Mesendoderm (in vitro differentiated cells): ENCODE measurements around the gene TMPRSS2.

ENCODE experiments used
- DNase-seq: peaks from one replicate; pipeline ENCODE4 v3.0.0; 2013
- H2AK5ac ChIP-seq: 2 replicates; pipeline ENCODE4 v1.6.1; 2013; ENCODE audit warnings: low read length, inconsistent platforms
- H2BK120ac ChIP-seq: 2 replicates; pipeline ENCODE4 v1.6.1; 2013; ENCODE audit warnings: low read depth, mild to moderate bottlenecking, low read length, moderate library complexity, mixed read lengths
- H2BK15ac ChIP-seq: replicated peaks from 2 replicates; pipeline ENCODE4 v1.6.1; 2013; ENCODE audit warnings: low read depth, mild to moderate bottlenecking, moderate library complexity
- H2BK5ac ChIP-seq: 2 replicates; pipeline ENCODE4 v1.6.1; 2013; ENCODE audit warnings: low read length, inconsistent platforms
- H3K18ac ChIP-seq: 2 replicates; pipeline ENCODE4 v1.6.1; 2013; ENCODE audit warnings: mild to moderate bottlenecking, low read length, mixed read lengths
- H3K23ac ChIP-seq: one replicate; pipeline ENCODE4 v1.6.1; 2013; ENCODE audit warnings: low read length
- H3K27ac ChIP-seq: 2 replicates; pipeline ENCODE4 v1.5.1; 2013; ENCODE audit warnings: low read depth, mild to moderate bottlenecking, inconsistent platforms, low read length, moderate library complexity
- H3K27me3 ChIP-seq: 2 replicates; pipeline ENCODE4 v1.6.1; 2013; ENCODE audit warnings: low read length, control low read depth, mild to moderate bottlenecking, inconsistent platforms; ENCODE audit not compliant: insufficient read depth, poor library complexity
- H3K36me3 ChIP-seq: 2 replicates; pipeline ENCODE4 v1.6.1; 2013; ENCODE audit warnings: low read length, inconsistent platforms; ENCODE audit not compliant: control insufficient read depth, insufficient read depth
- H3K4ac ChIP-seq: one replicate; pipeline ENCODE4 v1.6.1; 2013; ENCODE audit warnings: low read depth, mild to moderate bottlenecking, low read length, moderate library complexity
- H3K4me1 ChIP-seq: 2 replicates; pipeline ENCODE4 v1.6.1; 2013; ENCODE audit warnings: low read depth, low read length, inconsistent platforms; ENCODE audit not compliant: control insufficient read depth
- H3K4me2 ChIP-seq: 2 replicates; pipeline ENCODE4 v1.6.1; 2013; ENCODE audit warnings: low read length
- H3K4me3 ChIP-seq: 2 replicates; pipeline ENCODE4 v1.5.1; 2013; ENCODE audit warnings: mild to moderate bottlenecking, low read length
- H3K56ac ChIP-seq: one replicate; pipeline ENCODE4 v1.6.1; 2013; ENCODE audit warnings: low read length
- H3K79me1 ChIP-seq: 2 replicates; pipeline ENCODE4 v1.6.1; 2013; ENCODE audit warnings: low read length, inconsistent platforms
- H3K79me2 ChIP-seq: 2 replicates; pipeline ENCODE4 v1.6.1; 2013; ENCODE audit warnings: mild to moderate bottlenecking, low read length; ENCODE audit not compliant: control insufficient read depth, insufficient read depth
- H3K9ac ChIP-seq: 2 replicates; pipeline ENCODE4 v1.6.1; 2013; ENCODE audit warnings: low read length, inconsistent platforms
- H4K5ac ChIP-seq: one replicate; pipeline ENCODE4 v1.6.1; 2013; ENCODE audit warnings: low read length
- H4K8ac ChIP-seq: one replicate; pipeline ENCODE4 v1.6.1; 2013; ENCODE audit warnings: low read depth, mild to moderate bottlenecking, control low read depth, low read length, moderate library complexity
- WGBS: extraction: QIAGEN DNeasy Blood & Tissue Kit; methylation state at CpG from one replicate; pipeline ENCODE4 v1.1.7; 2013; ENCODE audit warnings: low lambda C conversion rate, missing lambda C conversion rate; ENCODE audit not compliant: insufficient coverage; ENCODE audit errors: extremely low coverage; 5-methylcytosine and 5-hydroxymethylcytosine counted together

Gene TMPRSS2

DNA sequence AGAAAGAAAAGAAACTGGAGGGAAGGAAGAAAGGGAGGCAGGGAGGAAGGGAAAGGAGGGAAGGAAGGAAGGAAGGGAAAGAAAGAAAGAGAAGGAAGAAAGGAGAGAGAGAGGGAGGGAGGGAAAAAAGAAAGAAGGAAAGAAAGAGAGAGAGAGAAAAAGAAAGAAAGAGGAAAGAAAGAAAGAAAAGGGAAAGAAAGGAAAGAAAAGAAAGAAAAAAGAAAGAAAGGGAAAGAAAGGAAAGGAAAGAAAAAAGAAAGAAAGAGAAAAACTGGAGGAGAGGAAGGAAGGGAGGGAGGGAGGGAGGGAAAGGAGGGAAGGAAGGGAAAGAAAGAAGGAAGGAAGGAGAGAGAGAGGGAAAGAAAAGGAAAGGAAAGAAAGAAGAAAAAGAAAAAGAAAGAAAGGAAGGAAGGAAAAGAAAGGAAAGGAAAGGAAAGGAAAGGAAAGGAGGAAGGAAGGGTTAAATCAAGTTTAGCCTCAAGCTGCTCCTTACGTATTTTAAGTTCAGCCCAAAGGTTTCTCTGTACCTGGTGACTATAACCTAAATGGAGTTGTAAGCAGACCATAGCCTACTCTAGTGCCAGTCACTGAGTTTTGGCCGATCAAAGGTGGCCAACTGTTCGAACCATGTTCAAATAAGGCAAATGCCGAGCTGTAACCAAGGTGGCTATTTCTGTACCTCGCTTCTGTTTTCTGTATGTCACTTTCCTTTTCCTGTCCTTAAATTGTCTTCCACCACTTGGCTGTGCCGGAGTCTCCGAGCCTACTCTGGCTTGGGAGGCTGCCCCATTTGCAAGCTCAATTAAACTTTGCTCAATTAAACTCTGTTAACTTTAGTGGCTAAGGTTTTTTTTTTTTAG, 37.8 kb upstream of the TMPRSS2 start:
- Histone ChIP-seq H3K23ac (no peak overlapping the region), H3K4me3 (no peak overlapping the region), H3K4me1 (no peaks in the 10 kb centered on the region), H2AK5ac (no peak overlapping the region), H4K5ac (no peak overlapping the region), H2BK5ac (no peak overlapping the region), H3K4me2 (no peak overlapping the region), H2BK15ac (no peak overlapping the region), H3K79me2 (no peaks in the 10 kb centered on the region), H3K36me3 (no peaks in the 10 kb centered on the region), H4K8ac (no peak overlapping the region), H3K18ac (no peak overlapping the region), H3K9ac (no peak overlapping the region), H3K4ac (no peak overlapping the region), H3K27ac (no peak overlapping the region), H3K56ac (no peak overlapping the region), H3K27me3 (no peaks in the 10 kb centered on the region), H2BK120ac (no peak overlapping the region), H3K79me1 (no peaks in the 10 kb centered on the region)
- no peak for DNase-seq
- no CpG with 5 or more reads among the region's 7 CpGs for WGBS

DNA sequence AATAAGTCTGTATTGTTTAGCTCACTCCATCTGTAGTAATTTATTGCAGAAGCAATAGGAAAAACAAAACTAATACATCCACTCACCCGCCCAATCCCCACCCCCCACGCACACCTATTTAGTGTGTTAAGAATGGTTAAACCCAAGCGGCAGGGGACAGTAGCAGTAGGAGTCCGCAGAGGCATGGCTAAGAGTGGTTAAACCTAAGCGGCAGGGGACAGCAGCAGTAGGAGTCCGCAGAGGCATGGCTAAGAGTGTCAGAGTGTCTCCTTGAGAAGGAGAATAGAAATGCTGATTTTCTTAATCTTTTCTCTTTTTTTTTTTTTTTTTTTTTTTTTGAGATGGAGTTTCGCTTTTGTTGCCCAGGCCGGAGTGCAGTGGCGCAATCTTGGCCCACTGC, 34.8 kb upstream of the TMPRSS2 start:
- Histone ChIP-seq H3K56ac (no peak overlapping the region), H3K27ac (no peak overlapping the region), H2AK5ac (no peak overlapping the region), H3K36me3 (no peaks in the 10 kb centered on the region), H2BK120ac (no peak overlapping the region), H3K4me1 (no peaks in the 10 kb centered on the region), H3K9ac (no peak overlapping the region), H3K23ac (no peak overlapping the region), H4K5ac (no peak overlapping the region), H3K79me1 (no peaks in the 10 kb centered on the region), H3K79me2 (no peaks in the 10 kb centered on the region), H3K4me2 (no peak overlapping the region), H2BK5ac (no peak overlapping the region), H3K27me3 (no peaks in the 10 kb centered on the region), H3K4ac (no peak overlapping the region), H4K8ac (no peak overlapping the region), H2BK15ac (no peak overlapping the region), H3K4me3 (no peak overlapping the region), H3K18ac (no peak overlapping the region)
- no CpG with 5 or more reads among the region's 9 CpGs for WGBS
- DNase-seq: no peak

DNA sequence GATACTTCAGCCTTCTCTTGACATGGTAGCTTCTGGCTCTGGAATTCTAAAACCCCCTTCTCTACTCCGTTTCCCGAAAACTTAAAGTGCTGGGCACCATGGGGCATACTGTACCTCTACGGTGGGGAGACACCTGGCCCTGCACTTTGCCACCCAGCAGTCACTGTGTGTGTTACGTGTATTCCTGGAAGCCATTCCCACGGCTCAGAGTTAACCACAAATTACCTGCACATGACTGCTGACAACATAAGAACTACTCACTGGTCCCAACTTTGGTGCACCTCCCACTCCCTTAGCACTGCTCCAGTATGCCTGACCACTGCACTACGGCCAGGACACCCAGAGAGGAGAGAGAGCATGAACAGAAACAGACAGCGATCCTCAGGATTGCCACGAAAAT, 29.4 kb upstream of the TMPRSS2 start:
- WGBS: no CpG with 5 or more reads among the region's 8 CpGs
- no peak overlapping the region for H3K56ac ChIP-seq
- no peak for DNase-seq
- H3K27me3 ChIP-seq: no peaks in the 10 kb centered on the region
- no peak overlapping the region for H3K4me2 ChIP-seq
- H2BK5ac ChIP-seq: no peak overlapping the region
- H3K4ac ChIP-seq: no peak overlapping the region
- H3K36me3 ChIP-seq: no peaks in the 10 kb centered on the region
- H3K27ac ChIP-seq: no peak overlapping the region
- H3K23ac ChIP-seq: no peak overlapping the region
- H3K4me1 ChIP-seq: no peaks in the 10 kb centered on the region
- no peak overlapping the region for H2BK120ac ChIP-seq
- H2BK15ac ChIP-seq: no peak overlapping the region
- no peaks in the 10 kb centered on the region for H3K79me2 ChIP-seq
- no peak overlapping the region for H3K18ac ChIP-seq
- H2AK5ac ChIP-seq: no peak overlapping the region
- no peak overlapping the region for H3K4me3 ChIP-seq
- H3K79me1 ChIP-seq: no peaks in the 10 kb centered on the region
- H4K8ac ChIP-seq: no peak overlapping the region
- no peak overlapping the region for H3K9ac ChIP-seq
- H4K5ac ChIP-seq: no peak overlapping the region

DNA sequence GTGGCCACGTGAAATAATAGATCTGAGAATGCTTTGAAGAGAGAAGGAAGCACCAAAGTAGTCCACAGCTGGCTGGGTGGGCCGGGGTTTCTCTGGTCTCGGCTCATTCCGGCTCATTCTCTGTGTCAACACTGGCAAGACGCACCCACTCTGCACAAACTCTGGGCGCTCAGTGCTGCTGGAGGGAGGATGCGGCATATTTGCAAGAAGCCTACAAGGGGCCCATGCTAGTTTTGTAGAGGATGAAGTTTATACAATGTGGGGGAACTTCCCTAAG, 28.8 kb upstream of the TMPRSS2 start:
- H3K4me2 ChIP-seq: no peak overlapping the region
- H3K4ac ChIP-seq: no peak overlapping the region
- H3K79me1 ChIP-seq: no peaks in the 10 kb centered on the region
- no peaks in the 10 kb centered on the region for H3K79me2 ChIP-seq
- no peak overlapping the region for H3K23ac ChIP-seq
- H2BK15ac ChIP-seq: no peak overlapping the region
- H2AK5ac ChIP-seq: no peak overlapping the region
- H3K36me3 ChIP-seq: no peaks in the 10 kb centered on the region
- no peak overlapping the region for H3K18ac ChIP-seq
- H3K27ac ChIP-seq: no peak overlapping the region
- H3K4me1 ChIP-seq: no peaks in the 10 kb centered on the region
- no peak for DNase-seq
- H4K8ac ChIP-seq: no peak overlapping the region
- H2BK5ac ChIP-seq: no peak overlapping the region
- H3K27me3 ChIP-seq: no peaks in the 10 kb centered on the region
- no peak overlapping the region for H3K4me3 ChIP-seq
- H3K9ac ChIP-seq: no peak overlapping the region
- H3K56ac ChIP-seq: no peak overlapping the region
- WGBS: no CpG with 5 or more reads among the region's 7 CpGs
- no peak overlapping the region for H4K5ac ChIP-seq
- H2BK120ac ChIP-seq: no peak overlapping the region

DNA sequence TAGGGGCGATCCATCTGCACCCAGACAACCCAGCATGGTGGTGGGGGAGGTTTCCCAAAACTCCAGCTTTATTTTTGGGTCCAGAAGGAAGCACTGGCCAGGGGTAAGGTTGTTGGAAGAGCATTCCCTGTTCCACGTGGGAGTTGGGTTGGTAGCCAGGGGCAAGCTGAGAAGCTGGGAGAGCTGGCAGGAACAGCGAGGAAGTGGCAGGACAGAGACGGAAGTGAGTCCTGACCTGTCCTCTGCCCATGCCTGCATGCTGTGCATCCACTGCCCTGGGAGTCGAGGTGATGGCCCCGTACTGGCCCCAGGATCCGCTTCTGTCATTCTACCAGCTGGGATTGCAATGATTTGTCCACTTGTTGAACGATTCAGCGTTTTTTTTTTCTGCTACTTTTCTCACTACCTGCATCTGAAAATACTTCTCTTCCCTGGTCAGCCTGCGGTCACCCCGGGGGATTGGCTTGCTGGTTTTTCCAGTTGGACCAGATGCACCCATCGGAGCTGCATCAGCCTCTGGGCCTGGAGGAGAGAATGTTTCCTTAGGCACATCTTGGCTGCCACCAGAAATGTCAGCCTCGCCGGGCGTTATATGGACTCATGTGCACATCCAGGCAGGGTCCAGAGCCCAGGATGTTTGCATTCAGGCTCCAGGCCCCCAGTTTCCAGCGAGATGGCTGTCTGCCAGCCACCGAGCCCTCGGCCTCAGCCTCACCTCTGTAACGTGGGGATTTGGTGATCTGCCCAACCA, 28.3 kb upstream of the TMPRSS2 start:
- H3K56ac ChIP-seq: no peak overlapping the region
- H2BK5ac ChIP-seq: no peak overlapping the region
- no peak overlapping the region for H3K18ac ChIP-seq
- no peaks in the 10 kb centered on the region for H3K27me3 ChIP-seq
- no peaks in the 10 kb centered on the region for H3K36me3 ChIP-seq
- no CpG with 5 or more reads among the region's 19 CpGs for WGBS
- no peak overlapping the region for H3K4me3 ChIP-seq
- H2BK120ac ChIP-seq: no peak overlapping the region
- no peak overlapping the region for H3K4me2 ChIP-seq
- no peak overlapping the region for H3K4ac ChIP-seq
- no peaks in the 10 kb centered on the region for H3K79me1 ChIP-seq
- DNase-seq: no peak
- H2BK15ac ChIP-seq: no peak overlapping the region
- H3K9ac ChIP-seq: no peak overlapping the region
- no peak overlapping the region for H4K8ac ChIP-seq
- no peak overlapping the region for H3K27ac ChIP-seq
- H3K23ac ChIP-seq: no peak overlapping the region
- no peak overlapping the region for H4K5ac ChIP-seq
- no peaks in the 10 kb centered on the region for H3K4me1 ChIP-seq
- no peak overlapping the region for H2AK5ac ChIP-seq
- no peaks in the 10 kb centered on the region for H3K79me2 ChIP-seq
